Adipocyte (in vitro differentiated cells): Measurements from ENCODE around the gene RAB3C.
A peak's percentile ranks its signal among the peaks of the same experiment; 100 is the strongest.

ENCODE experiments used
- DNase-seq: peaks from one replicate; pipeline ENCODE4 v3.0.0-alpha.2; 2015; ENCODE audit warnings: low read depth
- H3K27me3 ChIP-seq: replicated peaks from 2 replicates; pipeline ENCODE4 v1.7.0; 2013; ENCODE audit warnings: mild to moderate bottlenecking, low read length, moderate library complexity; ENCODE audit not compliant: control insufficient read depth, insufficient read depth
- H3K36me3 ChIP-seq: 2 replicates; pipeline ENCODE4 v1.7.0; 2013; ENCODE audit warnings: low read length, mild to moderate bottlenecking, moderate library complexity; ENCODE audit not compliant: control insufficient read depth, insufficient read depth, severe bottlenecking
- H3K4me1 ChIP-seq: 2 replicates; pipeline ENCODE4 v1.7.0; 2013; ENCODE audit warnings: mild to moderate bottlenecking, low read length, moderate library complexity; ENCODE audit not compliant: control insufficient read depth, insufficient read depth
- H3K4me3 ChIP-seq: 2 replicates; pipeline ENCODE4 v1.7.0; 2013; ENCODE audit warnings: mild to moderate bottlenecking, low read length, moderate library complexity
- H3K9ac ChIP-seq: 2 replicates; pipeline ENCODE4 v1.7.0; 2013; ENCODE audit warnings: mild to moderate bottlenecking, low read length, moderate library complexity
- H3K9me3 ChIP-seq: 2 replicates; pipeline ENCODE4 v1.7.0; 2013; ENCODE audit warnings: mild to moderate bottlenecking, low read length, moderate library complexity; ENCODE audit not compliant: control insufficient read depth

The RAB3C gene

GRCh38 chr5:58648846-58649245, 66.0 kb downstream of the RAB3C start:
- Histone ChIP-seq H3K9ac (no peak overlapping the region), H3K4me3 (no peak overlapping the region), H3K4me1 (no peaks in the 10 kb centered on the region), H3K36me3 (no peaks in the 10 kb centered on the region), H3K27me3 (peaks cover 3% of the 10 kb centered on the region), H3K9me3 (no peaks in the 10 kb centered on the region)
- DNase-seq = no peak

GRCh38 chr5:58649716-58650115, 66.8 kb downstream of the RAB3C start:
- H3K36me3 ChIP-seq = no peaks in the 10 kb centered on the region
- no peak overlapping the region for H3K4me3 ChIP-seq
- no peaks in the 10 kb centered on the region for H3K4me1 ChIP-seq
- peak; percentile 9 for DNase-seq
- no peak overlapping the region for H3K9ac ChIP-seq
- no peaks in the 10 kb centered on the region for H3K9me3 ChIP-seq
- H3K27me3 ChIP-seq = peaks cover 3% of the 10 kb centered on the region

- H3K36me3 ChIP-seq = no peaks in the 10 kb centered on the region
- no peaks in the 10 kb centered on the region for H3K4me1 ChIP-seq
- no peak for DNase-seq
- no peak overlapping the region for H3K4me3 ChIP-seq
- H3K27me3 ChIP-seq = peaks cover 3% of the 10 kb centered on the region
- H3K9me3 ChIP-seq = peaks cover 6% of the 10 kb centered on the region
- H3K9ac ChIP-seq = no peak overlapping the region
Observed at GRCh38 chr5:58653521-58653920, 70.6 kb downstream of the RAB3C start.

GRCh38 chr5:58666141-58666540, 83.3 kb downstream of the RAB3C start:
- no peak for DNase-seq
- Histone ChIP-seq H3K4me3 (no peak overlapping the region), H3K27me3 (peaks cover 3% of the 10 kb centered on the region), H3K9me3 (peaks cover 7% of the 10 kb centered on the region), H3K4me1 (no peaks in the 10 kb centered on the region), H3K36me3 (no peaks in the 10 kb centered on the region), H3K9ac (no peak overlapping the region)

GRCh38 chr5:58666598-58667581, 84.0 kb downstream of the RAB3C start:
- Histone ChIP-seq H3K9ac (no peak overlapping the region), H3K4me1 (no peaks in the 10 kb centered on the region), H3K27me3 (peaks cover 3% of the 10 kb centered on the region), H3K4me3 (no peak overlapping the region), H3K36me3 (no peaks in the 10 kb centered on the region), H3K9me3 (peaks cover 7% of the 10 kb centered on the region)
- DNase-seq = no peak

- H3K4me1 ChIP-seq = no peaks in the 10 kb centered on the region
- H3K9me3 ChIP-seq = peaks cover 7% of the 10 kb centered on the region
- no peak overlapping the region for H3K4me3 ChIP-seq
- H3K36me3 ChIP-seq = no peaks in the 10 kb centered on the region
- no peak for DNase-seq
- peaks cover 3% of the 10 kb centered on the region for H3K27me3 ChIP-seq
- no peak overlapping the region for H3K9ac ChIP-seq
Observed at GRCh38 chr5:58670582-58670981, 87.7 kb downstream of the RAB3C start.

GRCh38 chr5:58671155-58671554, 88.3 kb downstream of the RAB3C start:
- no peaks in the 10 kb centered on the region for H3K4me1 ChIP-seq
- no peaks in the 10 kb centered on the region for H3K36me3 ChIP-seq
- no peak for DNase-seq
- H3K9me3 ChIP-seq = peaks cover 7% of the 10 kb centered on the region
- no peak overlapping the region for H3K9ac ChIP-seq
- H3K4me3 ChIP-seq = no peak overlapping the region
- H3K27me3 ChIP-seq = peaks cover 3% of the 10 kb centered on the region

GRCh38 chr5:58672521-58672920, 89.6 kb downstream of the RAB3C start:
- Histone ChIP-seq H3K27me3 (peaks cover 3% of the 10 kb centered on the region), H3K4me1 (no peaks in the 10 kb centered on the region), H3K36me3 (no peaks in the 10 kb centered on the region), H3K9ac (no peak overlapping the region), H3K4me3 (no peak overlapping the region), H3K9me3 (peaks cover 7% of the 10 kb centered on the region)
- DNase-seq = no peak

GRCh38 chr5:58674070-58674469, 91.2 kb downstream of the RAB3C start:
- no peak for DNase-seq
- H3K4me1 ChIP-seq = no peaks in the 10 kb centered on the region
- H3K9ac ChIP-seq = no peak overlapping the region
- peaks cover 3% of the 10 kb centered on the region for H3K27me3 ChIP-seq
- peaks cover 4% of the 10 kb centered on the region for H3K9me3 ChIP-seq
- H3K36me3 ChIP-seq = no peaks in the 10 kb centered on the region
- no peak overlapping the region for H3K4me3 ChIP-seq

GRCh38 chr5:58674711-58675110, 91.8 kb downstream of the RAB3C start:
- Histone ChIP-seq H3K9me3 (peaks cover 4% of the 10 kb centered on the region), H3K27me3 (peaks cover 2% of the 10 kb centered on the region), H3K9ac (no peak overlapping the region), H3K4me1 (no peaks in the 10 kb centered on the region), H3K36me3 (no peaks in the 10 kb centered on the region), H3K4me3 (no peak overlapping the region)
- no peak for DNase-seq

- Histone ChIP-seq H3K4me1 (no peaks in the 10 kb centered on the region), H3K9ac (no peak overlapping the region)
Observed at GRCh38 chr5:58675341-58675740, 92.5 kb downstream of the RAB3C start.

More at GRCh38 chr5:58675341-58675740, 92.5 kb downstream of the RAB3C start:
- no peak for DNase-seq
- Histone ChIP-seq H3K27me3 (no peaks in the 10 kb centered on the region), H3K9me3 (peaks cover 4% of the 10 kb centered on the region), H3K4me3 (no peak overlapping the region), H3K36me3 (no peaks in the 10 kb centered on the region)
